HepG2 (cell line): ENCODE results near the gene CLDN7.

Source experiments
- CENPX ChIP-seq: sonication (generic); formaldehyde crosslinking; IDR thresholded peaks from 2 replicates; pipeline ENCODE4 v1.9.0; 2021; ENCODE audit warnings: mild to moderate bottlenecking, missing genetic modification reagents, moderate library complexity
- CTCF ChIP-seq: sonication (generic); formaldehyde crosslinking; IDR thresholded peaks from 2 replicates; pipeline ENCODE4 v1.5.0; 2020; ENCODE audit warnings: mild to moderate bottlenecking, missing genetic modification reagents, moderate library complexity
- GATA4 ChIP-seq: sonication (generic); IDR thresholded peaks from 2 replicates; pipeline ENCODE4 v1.6.1; 2016; ENCODE audit warnings: antibody characterized with exemption, low read depth, borderline replicate concordance
- KLF6 ChIP-seq: IDR thresholded peaks from 2 replicates; pipeline ENCODE4 v1.8.0; 2016; ENCODE audit warnings: missing biosample characterization, missing genetic modification reagents
- MAX ChIP-seq: IDR thresholded peaks from 2 replicates; pipeline ENCODE4 v1.6.1; 2012; ENCODE audit warnings: inconsistent platforms
- MAZ ChIP-seq, 2 experiments: sonication (generic) in 1 of 2; formaldehyde crosslinking in 1 of 2; IDR thresholded peaks; 2 replicates each; pipeline versions ENCODE4 v1.5.0 to v1.6.1; 2012 to 2020; ENCODE audit warnings: low read depth in 2 of 2, mild to moderate bottlenecking in 2 of 2, borderline replicate concordance in 1 of 2, improper control_type of control experiment in 1 of 2, low read length in 1 of 2, missing genetic modification reagents in 1 of 2, moderate library complexity in 1 of 2
- MEIS2 ChIP-seq: sonication (generic); formaldehyde crosslinking; IDR thresholded peaks from 2 replicates; pipeline ENCODE4 v1.9.0; 2021; ENCODE audit warnings: mild to moderate bottlenecking, missing genetic modification reagents
- MXD4 ChIP-seq: IDR thresholded peaks from 2 replicates; pipeline ENCODE4 v1.6.1; 2016; ENCODE audit warnings: mild to moderate bottlenecking, missing biosample characterization, missing genetic modification reagents
- MYC ChIP-seq: sonication (generic); formaldehyde crosslinking; IDR thresholded peaks from 2 replicates; pipeline ENCODE4 v1.9.0; 2021; ENCODE audit warnings: missing genetic modification reagents, borderline replicate concordance
- NBN ChIP-seq: fragments of 450-650 bp; conservative IDR thresholded peaks from 2 replicates; pipeline ENCODE4 v1.6.1; 2017
- POLR2A ChIP-seq, 2 experiments: IDR thresholded peaks; 2 replicates each; pipeline ENCODE4 v1.6.1; 2011; ENCODE audit warnings: low read depth in 2 of 2, low read length in 2 of 2, mild to moderate bottlenecking in 1 of 2, moderate library complexity in 1 of 2; ENCODE audit not compliant: insufficient read depth in 1 of 2
- TBP ChIP-seq: sonication (generic); formaldehyde crosslinking; IDR thresholded peaks from 2 replicates; pipeline ENCODE4 v1.5.0; 2020; ENCODE audit warnings: missing genetic modification reagents
- ZNF619 ChIP-seq: sonication (generic); formaldehyde crosslinking; IDR thresholded peaks from 2 replicates; pipeline ENCODE4 v1.4.0; 2020; ENCODE audit warnings: mild to moderate bottlenecking, missing genetic modification reagents
- TF ChIP-seq, protein P1 (sequence below): IDR thresholded peaks from 2 replicates; pipeline ENCODE4 v1.6.1; 2016; ENCODE audit warnings: low read depth, control low read depth

GRCh38 chr17:7228920-7229319 is 33.4 kb downstream of the CLDN7 start:
- TF ChIP-seq, protein P1, sequence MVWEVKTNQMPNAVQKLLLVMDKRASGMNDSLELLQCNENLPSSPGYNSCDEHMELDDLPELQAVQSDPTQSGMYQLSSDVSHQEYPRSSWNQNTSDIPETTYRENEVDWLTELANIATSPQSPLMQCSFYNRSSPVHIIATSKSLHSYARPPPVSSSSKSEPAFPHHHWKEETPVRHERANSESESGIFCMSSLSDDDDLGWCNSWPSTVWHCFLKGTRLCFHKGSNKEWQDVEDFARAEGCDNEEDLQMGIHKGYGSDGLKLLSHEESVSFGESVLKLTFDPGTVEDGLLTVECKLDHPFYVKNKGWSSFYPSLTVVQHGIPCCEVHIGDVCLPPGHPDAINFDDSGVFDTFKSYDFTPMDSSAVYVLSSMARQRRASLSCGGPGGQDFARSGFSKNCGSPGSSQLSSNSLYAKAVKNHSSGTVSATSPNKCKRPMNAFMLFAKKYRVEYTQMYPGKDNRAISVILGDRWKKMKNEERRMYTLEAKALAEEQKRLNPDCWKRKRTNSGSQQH (CRISPR knock-in tag), result no peak
- TF ChIP-seq KLF6 (CRISPR knock-in tag) (no peak), POLR2A (IDR thresholded peaks at IDR 0.05; ENCODE audit: insufficient read depth in 1 of 2, low read depth in 2 of 2, low read length in 2 of 2) (no peak), MEIS2 (CRISPR knock-in tag) (no peak), MAX (no peak), TBP (CRISPR knock-in tag) (no peak), MAZ (IDR thresholded peaks at IDR 0.05; ENCODE audit: borderline replicate concordance, low read depth, low read length) (no peak), MAZ (CRISPR knock-in tag; IDR thresholded peaks at IDR 0.05; ENCODE audit: low read depth) (no peak), CTCF (no peak), NBN (no peak), ZNF619 (no peak), GATA4 (no peak), MYC (CRISPR knock-in tag) (no peak), CENPX (CRISPR knock-in tag) (no peak), MXD4 (no peak)
